Effector CD4-positive, alpha-beta T cell (primary cell): ENCODE measurements around the gene FILIP1L.
"Not testable (repeated sequence)": the region's sequence is repeated elsewhere in the genome, so short reads cannot be mapped to it uniquely, and the experiment has no call there.

Experiments
- DNase-seq: peaks from one replicate; pipeline ENCODE4 v3.0.0-alpha.2; 2020

The FILIP1L gene

GRCh38 chr3:99857278-99857677, 257.0 kb downstream of the FILIP1L start:
- no peak for DNase-seq

GRCh38 chr3:99856437-99857220, 257.7 kb downstream of the FILIP1L start:
- DNase-seq, result no peak

GRCh38 chr3:99855900-99856299, 258.4 kb downstream of the FILIP1L start:
- DNase-seq, result no peak

GRCh38 chr3:99854756-99855298, 259.5 kb downstream of the FILIP1L start:
- DNase-seq, result no peak

GRCh38 chr3:99852851-99853250, 261.4 kb downstream of the FILIP1L start:
- no peak for DNase-seq

GRCh38 chr3:99851955-99852354, 262.3 kb downstream of the FILIP1L start:
- no peak for DNase-seq

- DNase-seq, result no peak
Observed at GRCh38 chr3:99850608-99851007, 263.7 kb downstream of the FILIP1L start.

GRCh38 chr3:99848433-99848832, 265.9 kb downstream of the FILIP1L start:
- no peak for DNase-seq

- DNase-seq, result no peak
Observed at GRCh38 chr3:99846477-99847160, 267.7 kb downstream of the FILIP1L start.

GRCh38 chr3:99845999-99846398, 268.3 kb downstream of the FILIP1L start:
- no peak for DNase-seq

- no peak for DNase-seq
Observed at GRCh38 chr3:99845331-99845730, 269.0 kb downstream of the FILIP1L start.

GRCh38 chr3:99843590-99844258, 270.6 kb downstream of the FILIP1L start:
- no peak for DNase-seq

- DNase-seq, result no peak
Observed at GRCh38 chr3:99842826-99843589, 271.3 kb downstream of the FILIP1L start.

- not testable (repeated sequence) for DNase-seq
Observed at GRCh38 chr3:99841949-99842348, 272.4 kb downstream of the FILIP1L start.

GRCh38 chr3:99839613-99840012, 274.7 kb downstream of the FILIP1L start:
- no peak for DNase-seq

GRCh38 chr3:99838755-99839154, 275.5 kb downstream of the FILIP1L start:
- DNase-seq, result no peak

- DNase-seq, result no peak
Observed at GRCh38 chr3:99837715-99838114, 276.6 kb downstream of the FILIP1L start.

- no peak for DNase-seq
Observed at GRCh38 chr3:99836681-99837080, 277.6 kb downstream of the FILIP1L start.

GRCh38 chr3:99834211-99834957, 279.9 kb downstream of the FILIP1L start:
- no peak for DNase-seq

- no peak for DNase-seq
Observed at GRCh38 chr3:99833617-99834205, 280.6 kb downstream of the FILIP1L start.

- DNase-seq, result no peak
Observed at GRCh38 chr3:99829844-99830243, 284.5 kb downstream of the FILIP1L start.
